HepG2 (cell line): Measurements from ENCODE around the gene CYB5B. TPM values are rescaled to one million over a fixed set of nuclear protein-coding genes. Genes with fewer than 3 reads are reported as not detected.

Experiments
- ATAD3A ChIP-seq: sonication (generic); formaldehyde crosslinking; IDR thresholded peaks from 2 replicates; pipeline ENCODE4 v1.4.0; 2020; ENCODE audit warnings: missing genetic modification reagents
- CHCHD3 ChIP-seq: sonication (generic); formaldehyde crosslinking; IDR thresholded peaks from 2 replicates; pipeline ENCODE4 v1.8.0; 2022; ENCODE audit warnings: mild to moderate bottlenecking, missing genetic modification reagents, moderate library complexity
- E2F1 ChIP-seq: sonication (generic); formaldehyde crosslinking; IDR thresholded peaks from 2 replicates; pipeline ENCODE4 v1.5.0; 2020; ENCODE audit warnings: missing genetic modification reagents
- EHMT2 ChIP-seq: fragments of 200-600 bp; sonication (generic); IDR thresholded peaks from 2 replicates; pipeline ENCODE4 v1.7.0; 2017; ENCODE audit warnings: antibody characterized with exemption, low read depth, low read length, borderline replicate concordance
- GATAD2A ChIP-seq: IDR thresholded peaks from 2 replicates; pipeline ENCODE4 v1.6.1; 2016
- HMGA1 ChIP-seq: sonication (generic); formaldehyde crosslinking; conservative IDR thresholded peaks from 2 replicates; pipeline ENCODE4 v1.4.0; 2020; ENCODE audit warnings: missing genetic modification reagents
- PHF20 ChIP-seq: sonication (generic); formaldehyde crosslinking; IDR thresholded peaks from 2 replicates; pipeline ENCODE4 v1.5.0; 2020; ENCODE audit warnings: mild to moderate bottlenecking, missing genetic modification reagents
- RBM39 ChIP-seq: fragments of 200-400 bp; formaldehyde crosslinking; IDR thresholded peaks from one replicate; pipeline ENCODE4 v1.6.1; 2018; ENCODE audit warnings: antibody characterized with exemption, mild to moderate bottlenecking, low read depth, low read length; ENCODE audit not compliant: poor library complexity, severe bottlenecking
- REST ChIP-seq, 2 experiments: IDR thresholded peaks; 2 replicates each; pipeline ENCODE4 v1.6.1; 2011 to 2012; ENCODE audit warnings: low read length in 2 of 2, borderline replicate concordance in 1 of 2, low read depth in 1 of 2, mild to moderate bottlenecking in 1 of 2, moderate library complexity in 1 of 2
- RXRA ChIP-seq: sonication (generic); formaldehyde crosslinking; IDR thresholded peaks from 2 replicates; pipeline ENCODE4 v1.5.1; 2020; ENCODE audit warnings: missing genetic modification reagents
- SAFB2 ChIP-seq: sonication (generic); formaldehyde crosslinking; IDR thresholded peaks from 2 replicates; pipeline ENCODE4 v1.5.1; 2020; ENCODE audit warnings: missing genetic modification reagents, low read depth, mild to moderate bottlenecking, borderline replicate concordance
- SIX1 ChIP-seq: sonication (generic); formaldehyde crosslinking; IDR thresholded peaks from 2 replicates; pipeline ENCODE4 v1.4.0; 2020; ENCODE audit warnings: missing genetic modification reagents, borderline replicate concordance
- SRF ChIP-seq: IDR thresholded peaks from 2 replicates; pipeline ENCODE4 v1.6.1; 2011; ENCODE audit warnings: mild to moderate bottlenecking, low read depth, low read length, moderate library complexity
- ZBTB21 ChIP-seq: sonication (generic); formaldehyde crosslinking; IDR thresholded peaks from 2 replicates; pipeline ENCODE4 v1.4.0; 2020; ENCODE audit warnings: missing genetic modification reagents
- ZNF639 ChIP-seq: conservative IDR thresholded peaks from 2 replicates; pipeline ENCODE4 v1.6.1; 2018; ENCODE audit warnings: missing genetic modification reagents
- ZNF792 ChIP-seq: IDR thresholded peaks from 2 replicates; pipeline ENCODE4 v1.6.1; 2016
- ZNF891 ChIP-seq: sonication (generic); formaldehyde crosslinking; IDR thresholded peaks from 2 replicates; pipeline ENCODE4 v1.5.0; 2020; ENCODE audit warnings: mild to moderate bottlenecking, missing genetic modification reagents
- polyA plus RNA-seq, 8 experiments: library from polyadenylated mRNA; depleted of rRNA in 3 of 8; stranded (reverse) in 7 of 8; unstranded in 1 of 8; fragments of >200 nt; fragmentation: Illumina TruSeq in 4 of 8; extraction: Trizol in 4 of 8; gene quantifications; 2 replicates each; pipeline versions ENCODE4 v1.2.1 to v1.2.3, GENCODE V29; 2011 to 2016; ENCODE audit warnings: low read depth in 4 of 8, missing spikeins in 1 of 8, mixed read lengths in 1 of 8; ENCODE audit not compliant: insufficient read depth in 1 of 8
- total RNA-seq, 5 experiments: library from RNA; depleted of rRNA; stranded (reverse); fragments of >200 nt; fragmentation: Illumina TruSeq; extraction: Trizol; gene quantifications; 2 replicates each; pipeline ENCODE4 v1.2.3, GENCODE V29; 2016; ENCODE audit warnings: low read depth in 1 of 5

CYB5B gene
- total and polyA plus RNA-seq, 2 of the 13 experiments (the other 11 are each of a cell fraction or from before 2014, with no cell fraction given): 234 to 432 TPM

- TF ChIP-seq REST (IDR thresholded peaks at IDR 0.05; ENCODE audit: borderline replicate concordance in 1 of 2, low read depth in 1 of 2, low read length in 2 of 2) (no peak), PHF20 (CRISPR knock-in tag) (no peak), SRF (no peak), E2F1 (no peak), RBM39 (no peak), RXRA (CRISPR knock-in tag) (no peak), ZNF891 (no peak), SAFB2 (CRISPR knock-in tag) (no peak), GATAD2A (CRISPR knock-in tag) (peak; percentile 53; the same call in 1 of the 2 replicates), ZBTB21 (CRISPR knock-in tag) (no peak), ZNF792 (CRISPR knock-in tag) (peak; percentile 29; the same call in 1 of the 2 replicates), HMGA1 (CRISPR knock-in tag) (no peak), EHMT2 (no peak), ZNF639 (CRISPR knock-in tag) (no peak), ATAD3A (CRISPR knock-in tag) (no peak), SIX1 (CRISPR knock-in tag) (no peak), CHCHD3 (CRISPR knock-in tag) (no peak)
Observed at GRCh38 chr16:69465083-69465721, 40.8 kb downstream of the CYB5B start (continued).
